HFFc6 (cell line): ENCODE data around the gene CFAP299. TPM values are rescaled to one million over a fixed set of nuclear protein-coding genes. Genes with fewer than 3 reads are reported as not detected.
"Not testable (repeated sequence)": the region's sequence is repeated elsewhere in the genome, so short reads cannot be mapped to it uniquely, and the experiment has no call there.

Source experiments
- DNase-seq: peaks from one replicate; pipeline ENCODE4 v3.0.0-alpha.2; 2018
- H3K27ac Mint-ChIP-seq: 2 replicates; pipeline ENCODE4 v1.8.0; 2020; ENCODE audit warnings: mild to moderate bottlenecking, mixed read lengths
- H3K27me3 Mint-ChIP-seq: 2 replicates; pipeline ENCODE4 v1.8.0; 2021; ENCODE audit warnings: mild to moderate bottlenecking, moderate library complexity, mixed read lengths; ENCODE audit not compliant: insufficient read depth
- H3K36me3 Mint-ChIP-seq: 2 replicates; pipeline ENCODE4 v1.8.0; 2021; ENCODE audit warnings: low read depth, mixed read lengths
- H3K4me1 Mint-ChIP-seq: 2 replicates; pipeline ENCODE4 v1.8.0; 2020; ENCODE audit warnings: low read depth, mixed read lengths
- H3K4me3 Mint-ChIP-seq: 2 replicates; pipeline ENCODE4 v1.8.0; 2020; ENCODE audit warnings: mild to moderate bottlenecking, moderate library complexity, mixed read lengths
- H3K9me3 Mint-ChIP-seq: 2 replicates; pipeline ENCODE4 v1.8.0; 2020; ENCODE audit warnings: mild to moderate bottlenecking, mixed read lengths
- CTCF ChIP-seq: fragments of 200-600 bp; sonication (generic); IDR thresholded peaks from 2 replicates; pipeline ENCODE4 v1.5.0; 2021; ENCODE audit warnings: antibody characterized with exemption, mild to moderate bottlenecking
- total RNA-seq, 6 experiments: library from RNA; stranded (reverse); fragmentation: NEBNext Ultra II Directional; extraction: Animal tissue kit (Norgen Biotek cat#: 25700); gene quantifications; 2 replicates in 1 of 6; 3 replicates in 5 of 6; pipeline ENCODE4 v1.2.3, GENCODE V29; 2021

Gene CFAP299
- total RNA-seq, 6 experiments from 2014 or later = 4.8 to 9.0 (median 8.7) TPM

GRCh38 chr4:80680934-80681333, 345.4 kb downstream of the CFAP299 start:
- Mint-ChIP-seq H3K4me3 (no peak overlapping the region), H3K4me1 (peaks cover 25% of the 10 kb centered on the region), H3K27ac (no peak overlapping the region), H3K36me3 (no peaks in the 10 kb centered on the region), H3K9me3 (no peaks in the 10 kb centered on the region), H3K27me3 (no peaks in the 10 kb centered on the region)
- DNase-seq = no peak
- no peak for TF ChIP-seq CTCF

GRCh38 chr4:80685214-80685613, 349.7 kb downstream of the CFAP299 start:
- H3K27ac Mint-ChIP-seq = no peak overlapping the region
- H3K4me3 Mint-ChIP-seq = no peak overlapping the region
- H3K36me3 Mint-ChIP-seq = peaks cover 7% of the 10 kb centered on the region; the same call in 1 of the 2 replicates
- peaks cover 14% of the 10 kb centered on the region for H3K4me1 Mint-ChIP-seq
- no peaks in the 10 kb centered on the region for H3K27me3 Mint-ChIP-seq
- no peak for TF ChIP-seq CTCF
- no peak for DNase-seq
- no peaks in the 10 kb centered on the region for H3K9me3 Mint-ChIP-seq

GRCh38 chr4:80687736-80688135, 352.2 kb downstream of the CFAP299 start:
- H3K4me1 Mint-ChIP-seq, H3K4me3 Mint-ChIP-seq, H3K27ac Mint-ChIP-seq, DNase-seq, H3K36me3 Mint-ChIP-seq, H3K9me3 Mint-ChIP-seq, H3K27me3 Mint-ChIP-seq: not testable (repeated sequence)

GRCh38 chr4:80694171-80694570, 358.6 kb downstream of the CFAP299 start:
- no peak for DNase-seq
- H3K4me3 Mint-ChIP-seq = no peak overlapping the region
- H3K27me3 Mint-ChIP-seq = no peaks in the 10 kb centered on the region
- TF ChIP-seq CTCF = no peak
- peaks cover 5% of the 10 kb centered on the region; the same call in 1 of the 2 replicates for H3K4me1 Mint-ChIP-seq
- no peaks in the 10 kb centered on the region for H3K9me3 Mint-ChIP-seq
- no peak overlapping the region for H3K27ac Mint-ChIP-seq
- no peaks in the 10 kb centered on the region for H3K36me3 Mint-ChIP-seq

- Mint-ChIP-seq H3K36me3 (no peaks in the 10 kb centered on the region), H3K27ac (no peak overlapping the region), H3K27me3 (no peaks in the 10 kb centered on the region), H3K4me3 (no peak overlapping the region), H3K9me3 (no peaks in the 10 kb centered on the region), H3K4me1 (peaks cover 14% of the 10 kb centered on the region)
- peak; percentile 13 for DNase-seq
- TF ChIP-seq CTCF = no peak
Observed at GRCh38 chr4:80705311-80705710, 369.8 kb downstream of the CFAP299 start.

- DNase-seq = no peak
- Mint-ChIP-seq H3K27ac (no peak overlapping the region), H3K9me3 (no peaks in the 10 kb centered on the region), H3K36me3 (no peaks in the 10 kb centered on the region), H3K4me3 (no peak overlapping the region), H3K4me1 (peaks cover 9% of the 10 kb centered on the region), H3K27me3 (no peaks in the 10 kb centered on the region)
- TF ChIP-seq CTCF = no peak
Observed at GRCh38 chr4:80709082-80709869, 373.7 kb downstream of the CFAP299 start.
